HT-29 (cell line): ENCODE data around the gene STK10. TPM values are rescaled to one million over a fixed set of nuclear protein-coding genes. Genes with fewer than 3 reads are reported as not detected.
A peak's percentile ranks its signal among the peaks of the same experiment; 100 is the strongest.

ENCODE experiments used
- DNase-seq: peaks from one replicate; pipeline ENCODE4 v3.0.0-alpha.2; 2015; ENCODE audit warnings: low spot score
- total RNA-seq: library from RNA; depleted of rRNA; stranded (reverse); fragments of >200 nt; shearing (Covaris generic); gene quantifications from 2 replicates; pipeline ENCODE4 v1.2.3, GENCODE V29; 2014

Gene STK10
- total RNA-seq, 1 experiment from 2014 or later: 19.0 TPM

GRCh38 chr5:172010278-172010677, 177.7 kb downstream of the STK10 start:
- DNase-seq: peak; percentile 25

- no peak for DNase-seq
Measured at GRCh38 chr5:172009536-172010270, 178.3 kb downstream of the STK10 start.

DNA sequence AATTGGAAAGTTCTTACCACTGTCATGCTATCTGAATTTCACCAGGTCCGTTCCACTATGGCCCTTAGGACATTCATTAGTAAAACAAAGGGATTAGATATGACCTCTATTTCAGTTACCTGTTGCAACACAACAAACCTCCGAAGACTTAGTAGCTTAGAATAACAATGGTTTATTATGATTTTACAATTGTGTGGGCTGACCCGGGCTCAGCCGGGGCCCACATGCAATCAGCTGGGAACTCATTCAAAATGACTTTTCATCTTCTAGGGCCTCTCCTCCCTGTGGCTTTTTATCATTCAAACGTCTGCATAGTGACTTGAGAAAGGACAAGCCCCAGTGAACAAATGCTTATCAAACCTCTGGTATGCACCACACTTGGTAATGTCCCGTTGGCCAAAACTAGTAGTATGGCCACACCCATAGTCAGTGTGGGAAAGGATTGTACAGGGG, 179.3 kb downstream of the STK10 start:
- no peak for DNase-seq

DNA sequence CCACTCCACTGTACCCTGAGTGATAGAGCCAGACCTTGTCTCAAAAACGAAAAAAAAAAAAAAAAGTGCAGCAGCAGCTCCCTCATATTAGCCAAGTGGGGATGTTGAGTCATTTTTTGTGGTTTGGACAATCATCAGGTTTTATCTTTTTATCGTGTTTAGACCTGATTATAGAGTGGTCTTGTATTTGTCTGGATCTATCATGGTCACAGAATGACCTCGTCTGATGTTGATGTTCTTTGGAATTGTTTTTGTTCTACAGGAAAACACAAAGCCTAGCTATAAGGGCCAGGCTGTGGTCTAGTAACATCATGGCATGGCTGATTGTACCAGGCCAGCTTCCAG, 179.9 kb downstream of the STK10 start:
- DNase-seq: no peak

GRCh38 chr5:172007175-172008110, 180.6 kb downstream of the STK10 start:
- DNase-seq: peak; percentile 43

- DNase-seq: peak; percentile 97
Measured at GRCh38 chr5:172006321-172007174, 181.5 kb downstream of the STK10 start, which contains the start of gene FBXW11. TSS of gene FBXW11 (minus strand) at chr5:172006638. CDS start at chr5:172006502, 136 bp downstream.

DNA sequence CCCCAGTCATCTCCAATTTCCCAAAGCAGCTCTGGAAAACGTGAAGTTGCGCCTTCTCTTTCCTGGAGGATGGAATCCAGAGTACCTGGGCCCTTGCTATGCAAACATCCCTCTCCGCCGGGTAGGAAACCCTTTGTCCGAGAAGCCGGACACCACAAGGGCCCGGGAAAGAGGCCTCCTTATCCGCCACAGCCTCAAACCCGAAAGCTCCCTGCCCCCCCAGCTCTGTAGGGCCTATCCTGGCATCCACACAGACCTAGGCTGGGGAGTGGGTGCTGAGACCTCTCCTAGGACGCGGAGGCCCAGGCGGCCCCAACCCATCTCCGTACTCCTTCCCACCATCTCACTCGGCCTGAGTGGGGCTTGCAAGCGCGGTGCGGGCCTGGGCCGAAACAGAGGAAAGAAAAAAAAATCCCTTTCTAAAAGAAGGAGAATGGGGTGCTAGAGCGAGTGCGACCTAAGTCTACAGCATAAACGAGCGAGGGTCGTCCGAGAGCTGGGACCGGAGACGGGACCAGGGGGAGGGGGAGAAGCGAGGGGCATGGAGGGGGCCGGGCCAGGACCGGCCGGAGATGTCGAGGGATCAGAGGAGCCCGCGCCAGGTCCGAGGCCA, 182.2 kb downstream of the STK10 start:
- DNase-seq: peak; percentile 54

- DNase-seq: peak; percentile 38
Measured at GRCh38 chr5:172004824-172005237, 183.2 kb downstream of the STK10 start.

DNA sequence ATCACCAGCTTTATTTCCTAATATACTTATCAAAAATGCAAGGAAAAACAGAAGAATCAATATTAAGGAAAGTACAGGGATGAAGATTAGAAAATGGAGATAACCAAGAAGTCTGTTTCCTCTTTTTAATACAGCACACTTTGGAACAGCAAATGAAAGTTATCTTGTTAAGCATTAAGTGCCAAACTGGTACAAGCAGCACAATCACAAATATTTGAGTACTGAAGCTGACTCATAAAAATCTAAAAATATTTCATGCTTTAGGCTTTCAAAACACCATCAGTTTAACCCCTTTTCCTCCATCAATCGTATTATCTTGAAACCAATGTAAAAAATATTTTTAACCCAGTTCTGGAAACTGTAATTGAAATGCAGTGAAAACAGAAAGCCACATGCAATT, 184.3 kb downstream of the STK10 start:
- DNase-seq: no peak

- peak; percentile 11 for DNase-seq
Measured at GRCh38 chr5:172002840-172003512, 185.0 kb downstream of the STK10 start.

DNA sequence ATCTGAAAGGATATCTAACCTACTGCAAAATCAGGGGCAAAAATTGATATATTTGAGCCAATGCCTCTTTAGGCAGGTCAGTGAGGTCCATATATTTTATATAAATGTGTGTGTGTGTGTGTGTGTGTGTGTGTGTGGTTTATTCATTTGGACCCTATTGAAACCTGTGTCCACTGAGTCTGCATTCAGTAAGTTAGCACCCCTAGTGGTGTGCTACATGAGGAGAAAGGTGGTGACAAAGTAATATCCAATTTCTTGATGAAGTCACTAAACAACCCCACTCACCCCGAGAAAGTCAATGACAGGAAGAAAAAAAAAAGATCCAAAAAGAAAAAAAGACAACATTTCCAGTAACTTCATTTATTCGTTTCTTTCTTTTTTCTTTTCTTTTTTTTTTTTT, 185.7 kb downstream of the STK10 start:
- DNase-seq: peak; percentile 42

GRCh38 chr5:171999877-172000276, 188.1 kb downstream of the STK10 start:
- DNase-seq: no peak

- DNase-seq: no peak
Measured at GRCh38 chr5:171999100-171999499, 188.9 kb downstream of the STK10 start.

GRCh38 chr5:171997011-171997410, 191.0 kb downstream of the STK10 start:
- no peak for DNase-seq

GRCh38 chr5:171992813-171993212, 195.2 kb downstream of the STK10 start:
- DNase-seq: no peak

- DNase-seq: no peak
Measured at GRCh38 chr5:171992305-171992704, 195.7 kb downstream of the STK10 start.
